ENCODE measurements around the gene PTPRQ. TPM values are rescaled to one million over a fixed set of nuclear protein-coding genes. Genes with fewer than 3 reads are reported as not detected.

Gene PTPRQ
- total RNA-seq, 1 experiment from 2014 or later = not detected

GRCh38 chr12:80684077-80684495 lies 240.1 kb downstream of the PTPRQ start:
- no peak for DNase-seq (ENCODE audit: low read depth, low spot score)
- no peaks in the 10 kb centered on the region for H3K9me3 ChIP-seq (ENCODE audit: control insufficient read depth, insufficient read depth, low read depth, low read length)
- intact Hi-C loops (cut with micrococcal nuclease; ENCODE audit: unreplicated experiment) (no loop called here), in situ Hi-C loops (cut with HindIII; ENCODE audit: low pct_unique_long_range_greater_than_20kb, low sequenced_read_pairs) (no loop called here)
- H3K4me3 ChIP-seq (ENCODE audit: low read depth in 2 of 2, low read length in 2 of 2) = no peak overlapping the region
- H3K4me1 ChIP-seq (ENCODE audit: control insufficient read depth, insufficient read depth, low read length) = no peaks in the 10 kb centered on the region
- H3K27me3 ChIP-seq (ENCODE audit: control insufficient read depth, insufficient read depth, low read length) = no peaks in the 10 kb centered on the region
- H3K27ac ChIP-seq (ENCODE audit: low read length) = no peak overlapping the region
- no peak for ATAC-seq
- BruUV-seq (replicated peaks) = no TSS peak
- TF ChIP-seq CTCF (IDR thresholded peaks at IDR 0.05) = no peak
- TF ChIP-seq REST (IDR thresholded peaks at IDR 0.05; ENCODE audit: insufficient read depth in 1 of 2, low read depth in 2 of 2, low read length in 1 of 2) = no peak
- TF ChIP-seq SIN3A (IDR thresholded peaks at IDR 0.05; ENCODE audit: borderline replicate concordance, insufficient read depth, low read depth, low read length) = no peak
- no peak for TF ChIP-seq POLR2AphosphoS5 (IDR thresholded peaks at IDR 0.05; ENCODE audit: low read depth, low read length)
- CTCF ChIA-PET = no interaction called here
- no peaks in the 10 kb centered on the region for H3K36me3 ChIP-seq (ENCODE audit: control insufficient read depth, insufficient read depth, low read length)
- POLR2A ChIA-PET = no interaction called here

- no peak for DNase-seq (ENCODE audit: low read depth, low spot score)
- ChIA-PET CTCF (no interaction called here), POLR2A (interaction anchor here (0.6 kb wide), 1 partner anchor 930 kb away, joined by 10 read pairs; no protein-coding TSS in a partner anchor)
- no peaks in the 10 kb centered on the region for H3K9me3 ChIP-seq (ENCODE audit: control insufficient read depth, insufficient read depth, low read depth, low read length)
- H3K27me3 ChIP-seq (ENCODE audit: control insufficient read depth, insufficient read depth, low read length) = no peaks in the 10 kb centered on the region
- no peaks in the 10 kb centered on the region for H3K4me1 ChIP-seq (ENCODE audit: control insufficient read depth, insufficient read depth, low read length)
- intact Hi-C loops (cut with micrococcal nuclease; ENCODE audit: unreplicated experiment) (no loop called here), in situ Hi-C loops (cut with HindIII; ENCODE audit: low pct_unique_long_range_greater_than_20kb, low sequenced_read_pairs) (no loop called here)
- ATAC-seq = no peak
- no peak for TF ChIP-seq POLR2AphosphoS5 (IDR thresholded peaks at IDR 0.05; ENCODE audit: low read depth, low read length)
- TF ChIP-seq SIN3A (IDR thresholded peaks at IDR 0.05; ENCODE audit: borderline replicate concordance, insufficient read depth, low read depth, low read length) = no peak
- TF ChIP-seq CTCF (IDR thresholded peaks at IDR 0.05) = no peak
- TF ChIP-seq REST (IDR thresholded peaks at IDR 0.05; ENCODE audit: insufficient read depth in 1 of 2, low read depth in 2 of 2, low read length in 1 of 2) = no peak
- TF ChIP-seq TCF7L2 (IDR thresholded peaks at IDR 0.05; ENCODE audit: low read depth, low read length) = no peak
- H3K4me3 ChIP-seq (ENCODE audit: low read depth in 2 of 2, low read length in 2 of 2) = no peak overlapping the region
- H3K27ac ChIP-seq (ENCODE audit: low read length) = no peak overlapping the region
- no peaks in the 10 kb centered on the region for H3K36me3 ChIP-seq (ENCODE audit: control insufficient read depth, insufficient read depth, low read length)
- BruUV-seq (replicated peaks) = no TSS peak
These were observed 246.1 kb downstream of the PTPRQ start for GRCh38 chr12:80690090-80690489.

All from Panc1 (cell line).